Stimulated activated CD8-positive, alpha-beta memory T cell treated with anti-CD3 and anti-CD28 coated beads, Interleukin-12 subunit alpha, Interleukin-12 subunit beta, amount 100 ng/mL, for 24 hours (primary cell): ENCODE measurements around the gene JUND.

Experiments
- DNase-seq: peaks from one replicate; pipeline ENCODE4 v3.0.0-alpha.2; 2020; ENCODE audit errors: extremely low read depth

The JUND gene

GRCh38 chr19:18269070-18269723 is 12.2 kb downstream of the JUND start:
- no peak for DNase-seq

GRCh38 chr19:18266771-18267686 is 14.4 kb downstream of the JUND start:
- no peak for DNase-seq

- DNase-seq: no peak
These were observed 15.8 kb downstream of the JUND start for GRCh38 chr19:18265582-18265981.

- DNase-seq: no peak
These were observed 16.4 kb downstream of the JUND start for GRCh38 chr19:18264971-18265540.

- DNase-seq: no peak
These were observed 17.1 kb downstream of the JUND start for GRCh38 chr19:18264137-18264854.

GRCh38 chr19:18263324-18264136 is 17.9 kb downstream of the JUND start:
- no peak for DNase-seq

- no peak for DNase-seq
These were observed 18.5 kb downstream of the JUND start for GRCh38 chr19:18262917-18263316.

GRCh38 chr19:18262144-18262543 is 19.3 kb downstream of the JUND start:
- DNase-seq: no peak

- no peak for DNase-seq
These were observed 19.9 kb downstream of the JUND start for GRCh38 chr19:18261474-18261873.

- no peak for DNase-seq
These were observed 21.5 kb downstream of the JUND start for GRCh38 chr19:18259893-18260292.

GRCh38 chr19:18257503-18258470 is 23.6 kb downstream of the JUND start:
- DNase-seq: no peak

GRCh38 chr19:18254546-18255503 is 26.6 kb downstream of the JUND start:
- no peak for DNase-seq

GRCh38 chr19:18253716-18254115 is 27.7 kb downstream of the JUND start:
- no peak for DNase-seq

- DNase-seq: no peak
These were observed 28.3 kb downstream of the JUND start for GRCh38 chr19:18253130-18253529.

GRCh38 chr19:18252370-18252717 is 29.1 kb downstream of the JUND start:
- no peak for DNase-seq

GRCh38 chr19:18251587-18252369 is 29.6 kb downstream of the JUND start:
- no peak for DNase-seq

- no peak for DNase-seq
These were observed 31.6 kb downstream of the JUND start for GRCh38 chr19:18249834-18250233.

- no peak for DNase-seq
These were observed 36.1 kb downstream of the JUND start for GRCh38 chr19:18245297-18245696.
